HG03520 (cell line): ENCODE results near the gene OR4D5.

ENCODE experiments used
- ATAC-seq: cut with Tn5 transposase; IDR thresholded peaks from one replicate; pipeline ENCODE4 v1.9.1; 2021; ENCODE audit warnings: mild to moderate bottlenecking, moderate library complexity; ENCODE audit not compliant: unreplicated experiment

OR4D5 gene

GRCh38 chr11:123939317-123939716 is at the start of gene OR4D5:
TSS of gene OR4D5 (plus strand) at chr11:123939617. CDS start at chr11:123939617, 0 bp downstream.
- ATAC-seq, result no peak

- no peak for ATAC-seq
Measured at GRCh38 chr11:123892031-123892430, 47.4 kb upstream of the OR4D5 start.

- no peak for ATAC-seq
Measured at GRCh38 chr11:123899792-123900191, 39.6 kb upstream of the OR4D5 start.

- no peak for ATAC-seq
Measured at GRCh38 chr11:123901867-123902266, 37.5 kb upstream of the OR4D5 start, which contains the start of gene OR8D4. TSS of gene OR8D4 (plus strand) at chr11:123902167. CDS start at chr11:123906432, 4,265 bp downstream.

GRCh38 chr11:123903932-123904331 is 35.5 kb upstream of the OR4D5 start:
- ATAC-seq, result peak; percentile 94

- ATAC-seq, result no peak
Measured at GRCh38 chr11:123904932-123905331, 34.5 kb upstream of the OR4D5 start.

- ATAC-seq, result no peak
Measured at GRCh38 chr11:123905826-123906225, 33.6 kb upstream of the OR4D5 start.

GRCh38 chr11:123920943-123921342 is 18.5 kb upstream of the OR4D5 start:
- no peak for ATAC-seq

- ATAC-seq, result no peak
Measured at GRCh38 chr11:123924027-123924426, 15.4 kb upstream of the OR4D5 start.

- no peak for ATAC-seq
Measured at GRCh38 chr11:123942413-123942812, 3.0 kb downstream of the OR4D5 start.

- no peak for ATAC-seq
Measured at GRCh38 chr11:123943738-123944137, 4.3 kb downstream of the OR4D5 start, which contains the start of gene OR6T1. TSS of gene OR6T1 (minus strand) at chr11:123943838. CDS start at chr11:123943838, 0 bp downstream.

- ATAC-seq, result no peak
Measured at GRCh38 chr11:123945132-123945531, 5.7 kb downstream of the OR4D5 start.

- no peak for ATAC-seq
Measured at GRCh38 chr11:123956752-123957151, 17.3 kb downstream of the OR4D5 start.

GRCh38 chr11:123973816-123974215 is 34.4 kb downstream of the OR4D5 start:
- no peak for ATAC-seq

- no peak for ATAC-seq
Measured at GRCh38 chr11:123976770-123977560, 37.5 kb downstream of the OR4D5 start.

- ATAC-seq, result no peak
Measured at GRCh38 chr11:123977731-123978347, 38.4 kb downstream of the OR4D5 start, which contains the start of gene OR10S1. TSS of gene OR10S1 (minus strand) at chr11:123977781. CDS start at chr11:123977664, 117 bp downstream.

GRCh38 chr11:123979311-123979710 is 39.9 kb downstream of the OR4D5 start:
- ATAC-seq, result no peak
